COR-L47 (cell line): ENCODE measurements around the gene PHF13.

Experiments
- DNase-seq: peaks from one replicate; lab custom pipeline; 2025; lab: John Stamatoyannopoulos, UW

The PHF13 gene

DNA sequence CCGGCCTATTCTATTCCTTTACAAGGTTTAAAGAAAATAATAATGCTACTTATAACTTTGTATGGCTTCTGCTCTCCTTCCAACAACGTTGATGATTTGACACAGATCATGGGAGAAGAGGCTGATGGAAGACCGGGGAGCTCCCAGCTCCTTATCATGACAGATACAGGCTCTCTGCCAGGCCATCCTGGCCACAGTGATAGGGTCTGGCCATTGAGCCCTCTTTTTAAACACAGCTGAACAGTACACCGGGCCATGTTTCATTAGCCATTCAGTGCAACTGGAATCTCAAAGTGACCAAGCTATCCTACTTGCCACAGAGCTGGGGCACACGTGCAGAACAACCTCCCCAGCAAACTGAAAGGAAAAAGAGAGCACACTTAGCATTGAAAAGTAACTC, 53.2 kb downstream of the PHF13 start:
- DNase-seq = no peak

DNA sequence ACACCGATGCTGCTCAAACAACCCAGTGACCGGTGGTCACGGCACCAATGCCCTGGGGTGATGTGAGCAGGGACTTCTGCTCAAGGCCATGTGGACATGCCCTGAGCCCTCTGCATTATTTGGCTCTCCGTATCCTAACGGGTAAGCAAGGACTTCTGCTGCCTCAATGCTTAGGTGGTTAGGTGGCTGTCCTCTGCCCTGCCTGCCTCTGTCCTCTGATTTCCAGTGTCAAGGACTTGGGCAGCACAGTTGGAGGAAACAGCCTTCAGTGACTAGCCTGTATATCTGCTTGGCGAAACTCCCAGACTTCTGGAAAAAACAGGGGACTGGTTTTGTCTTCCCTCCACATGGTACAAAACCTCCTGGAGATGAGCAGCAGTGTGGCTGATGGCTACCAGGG, 53.6 kb downstream of the PHF13 start:
- no peak for DNase-seq

DNA sequence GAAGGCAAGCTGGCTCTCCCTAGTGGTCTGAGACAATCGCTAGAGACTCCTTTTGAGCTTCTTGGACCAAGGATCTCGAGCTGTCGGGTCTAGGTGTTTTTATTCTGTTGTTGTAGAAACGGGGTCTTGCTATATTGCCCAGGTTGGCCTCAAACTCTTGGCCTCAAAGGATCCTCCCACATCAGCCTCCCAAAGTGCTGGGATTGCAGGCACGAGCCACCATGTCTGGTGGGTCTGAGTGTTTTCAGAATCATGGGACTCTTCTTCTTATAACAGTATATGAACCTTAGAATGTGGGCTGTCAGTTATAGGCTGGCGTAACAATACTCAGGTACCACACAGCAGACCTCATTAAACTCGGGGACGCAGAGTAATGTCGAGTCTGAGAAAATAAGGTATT, 55.0 kb downstream of the PHF13 start:
- no peak for DNase-seq

DNA sequence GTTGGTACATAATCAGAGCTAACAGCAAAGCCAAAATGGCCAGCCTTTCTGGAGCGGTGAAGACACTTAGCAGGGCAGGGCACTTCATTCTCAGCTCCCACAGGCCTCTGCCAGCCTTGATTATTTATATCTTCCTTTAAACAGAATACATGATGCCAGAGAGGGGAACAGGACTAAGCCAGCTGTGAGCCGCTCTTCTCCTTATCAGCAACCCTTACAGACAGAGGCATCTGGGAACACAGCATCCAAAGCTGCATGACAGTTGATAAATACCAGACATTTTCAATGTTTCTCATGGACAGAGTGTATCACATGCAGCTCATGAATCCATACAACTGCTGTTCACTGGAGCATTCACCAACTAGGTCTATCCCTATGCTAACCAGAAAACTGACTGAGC, 59.0 kb downstream of the PHF13 start:
- no peak for DNase-seq
